Stimulated activated CD8-positive, alpha-beta memory T cell treated with anti-CD3 and anti-CD28 coated beads, Interleukin-7, amount 100 ng/mL, for 48 hours (primary cell): ENCODE data around the gene ZNF12.
"Not testable (repeated sequence)": the region's sequence is repeated elsewhere in the genome, so short reads cannot be mapped to it uniquely, and the experiment has no call there.

Experiments
- DNase-seq, 2 donors: peaks; one replicate each; pipeline ENCODE4 v3.0.0-alpha.2; 2020; ENCODE audit warnings: low read depth in 1 of 2; ENCODE audit errors: extremely low read depth in 1 of 2

ZNF12 gene

DNA sequence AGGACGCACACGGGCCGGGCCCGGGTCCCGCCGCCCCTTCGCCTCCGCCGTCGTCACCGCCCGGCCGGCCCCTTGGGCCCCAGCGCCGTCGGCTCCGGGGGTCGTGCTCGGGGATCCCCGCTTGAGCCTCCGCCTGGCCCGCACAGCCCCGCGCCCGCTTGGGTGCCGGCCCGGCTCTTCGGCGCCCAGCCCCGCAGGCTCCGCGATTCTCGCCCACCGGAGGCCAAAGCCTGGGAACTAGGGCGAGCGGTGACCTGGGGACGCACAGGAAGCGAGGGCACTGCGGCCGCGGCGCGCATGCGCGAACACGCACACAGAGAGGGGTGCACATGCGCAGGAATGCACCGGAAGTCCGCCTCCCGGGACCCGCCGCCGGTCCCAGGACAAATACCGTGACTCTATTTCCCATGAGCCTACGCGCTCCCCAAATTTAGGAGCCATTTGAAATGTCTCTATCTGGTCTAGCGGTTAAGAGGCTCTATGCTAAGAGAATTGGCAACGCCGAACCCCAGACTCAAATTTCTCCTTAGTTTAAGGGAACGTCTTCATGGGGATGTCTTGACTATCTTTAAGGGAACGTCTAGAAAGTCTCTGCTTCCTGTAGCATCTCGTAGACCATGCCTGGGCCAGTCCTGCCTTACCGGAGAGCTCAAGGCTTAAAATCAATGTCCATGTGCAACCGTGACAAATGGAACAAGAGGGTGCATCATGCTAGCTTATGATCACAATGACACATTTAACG lies at the start of gene ZNF12:
ZNF12 (minus strand) TSS at position 282 of the 742 bp plus-strand sequence. CDS start 1,774 bp downstream, outside the sequence.
- DNase-seq = peak; percentile 95

- not testable (repeated sequence) for DNase-seq
These were observed 47.2 kb upstream of the ZNF12 start, which contains the start of gene RSPH10B2 for GRCh38 chr7:6753964-6754363. TSS of gene RSPH10B2 (plus strand) at chr7:6754103. CDS start at chr7:6757678, 3,575 bp downstream.

GRCh38 chr7:6750173-6750572 lies 43.4 kb upstream of the ZNF12 start:
- not testable (repeated sequence) for DNase-seq

- DNase-seq = not testable (repeated sequence)
These were observed 42.6 kb upstream of the ZNF12 start for GRCh38 chr7:6749335-6749734.

GRCh38 chr7:6744410-6745100 lies 37.8 kb upstream of the ZNF12 start:
- not testable (repeated sequence) for DNase-seq

DNA sequence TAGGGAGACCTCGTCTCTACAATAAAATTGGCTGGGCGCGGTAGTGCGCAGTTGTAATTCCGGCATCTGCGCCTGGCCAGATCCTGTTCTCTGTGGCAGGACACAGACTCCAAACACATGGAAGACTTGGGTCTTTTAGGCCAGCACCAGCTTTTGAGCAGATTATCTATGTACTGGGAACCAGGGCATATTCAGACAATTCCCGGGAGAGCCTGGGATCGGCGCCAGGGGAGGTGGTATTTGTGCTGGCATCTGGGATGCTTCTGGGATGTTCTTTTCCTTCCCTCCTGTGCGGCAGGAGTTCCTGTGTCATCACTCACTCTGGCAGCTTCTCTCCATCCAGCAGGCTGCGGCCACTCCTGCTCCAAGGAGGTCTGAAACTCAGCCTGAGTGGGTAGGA lies 31.7 kb upstream of the ZNF12 start:
- DNase-seq = not testable (repeated sequence)

DNA sequence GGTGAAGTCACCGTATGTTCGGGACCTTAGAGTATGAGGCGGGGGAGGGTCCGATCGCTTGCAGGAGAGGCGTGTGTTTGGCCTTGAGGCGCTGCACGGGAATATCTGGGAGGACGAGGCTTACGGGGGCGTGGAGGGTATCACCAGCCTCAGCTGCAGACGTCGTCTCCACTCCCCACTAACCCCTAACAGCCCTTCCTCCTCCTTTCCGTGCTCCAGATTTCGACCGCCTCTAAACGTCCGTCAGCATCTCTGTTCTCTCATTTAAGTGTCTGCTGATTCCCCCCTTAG lies 23.5 kb upstream of the ZNF12 start:
- DNase-seq = no peak

- peak; percentile 76 to 84 for DNase-seq
These were observed 23.0 kb upstream of the ZNF12 start for GRCh38 chr7:6729492-6730342.

DNA sequence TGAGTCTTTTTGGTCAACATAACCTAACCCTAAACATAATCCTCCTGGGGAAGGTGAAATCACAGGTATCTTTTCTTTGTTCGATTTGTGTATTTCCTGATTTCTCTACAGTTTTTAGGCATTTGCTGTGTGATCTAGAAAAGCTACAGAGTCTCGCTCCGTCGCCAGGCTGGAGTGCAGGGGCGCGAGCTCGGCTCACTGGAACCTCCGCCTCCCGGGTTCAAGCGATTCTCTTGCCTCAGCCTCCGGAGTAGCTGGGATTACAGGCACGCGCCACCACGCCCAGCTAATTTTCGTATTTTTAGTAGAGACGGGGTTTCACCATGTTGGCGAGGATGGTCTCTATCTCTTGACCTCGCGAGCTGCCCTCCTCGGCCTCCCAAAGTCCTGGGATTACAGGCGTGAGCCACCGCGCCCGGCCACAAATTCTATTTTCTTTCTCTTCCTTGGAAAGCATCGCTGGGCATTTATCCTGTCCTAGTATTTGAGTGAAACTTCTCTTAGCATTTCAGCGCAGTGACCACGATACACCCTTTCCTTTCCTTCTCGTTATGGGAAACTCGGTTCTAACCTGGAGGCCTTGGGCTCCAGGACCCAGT lies 22.2 kb upstream of the ZNF12 start:
- DNase-seq = not testable (repeated sequence)

DNA sequence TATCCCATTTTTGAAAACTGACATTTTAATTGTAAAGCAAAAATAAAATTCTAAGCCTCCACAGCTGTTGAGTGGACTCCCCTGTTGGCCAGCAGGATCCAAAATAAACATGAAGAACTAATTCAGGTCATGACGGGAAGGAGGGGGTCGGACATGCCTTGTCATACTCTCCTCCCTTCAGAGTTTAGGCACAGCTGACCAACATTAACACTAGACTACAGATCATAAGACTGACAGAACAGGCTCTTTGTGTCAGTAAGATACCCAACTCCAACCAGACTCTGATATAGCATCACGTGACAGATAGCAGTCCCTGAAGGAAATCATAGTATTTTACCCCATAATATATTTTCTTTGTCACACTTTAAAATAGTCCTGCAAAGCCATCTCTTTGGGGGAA lies 20.9 kb upstream of the ZNF12 start:
- no peak for DNase-seq

DNA sequence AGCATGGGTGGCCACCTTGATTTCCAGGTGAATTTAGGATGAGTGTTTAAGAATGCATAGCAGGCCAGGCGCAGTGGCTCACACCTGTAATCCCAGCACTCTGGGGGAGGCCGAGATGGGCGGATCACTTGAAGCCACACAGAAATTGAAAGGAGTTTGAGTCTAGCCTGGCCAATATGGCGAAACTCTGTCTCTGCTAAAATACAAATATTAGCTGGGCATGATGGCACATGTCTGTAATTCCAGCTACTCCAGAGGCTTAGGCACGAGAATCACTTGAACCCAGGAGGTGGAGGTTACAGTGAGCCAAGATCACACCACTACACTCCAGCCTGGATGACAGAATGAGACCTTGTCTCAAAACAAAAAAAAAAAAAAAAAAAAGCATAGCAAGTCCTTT lies 19.6 kb upstream of the ZNF12 start:
- DNase-seq = not testable (repeated sequence)

- no peak for DNase-seq
These were observed 18.3 kb upstream of the ZNF12 start for GRCh38 chr7:6725003-6725402.

DNA sequence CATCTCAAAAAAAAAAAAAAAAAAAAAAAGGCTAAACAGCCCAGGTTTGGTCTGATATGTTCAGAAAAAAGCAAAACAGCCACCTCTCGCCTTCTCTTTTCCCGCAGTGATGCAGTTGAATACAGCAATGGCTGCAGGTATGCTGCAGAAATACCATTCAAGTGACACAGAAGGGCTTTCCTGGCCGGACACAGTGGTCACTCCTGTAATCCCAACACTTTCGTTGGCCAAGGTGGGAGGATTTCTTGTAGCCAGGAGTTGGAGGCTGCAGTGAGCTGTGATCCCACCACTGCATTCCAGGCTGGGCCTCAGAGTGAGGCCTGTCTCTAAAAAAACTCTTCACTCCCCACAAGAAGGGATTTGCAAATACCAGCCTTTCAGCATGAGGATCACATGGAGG lies 17.6 kb upstream of the ZNF12 start:
- DNase-seq = not testable (repeated sequence)

- no peak for DNase-seq
These were observed 11.4 kb upstream of the ZNF12 start for GRCh38 chr7:6718124-6718523.

DNA sequence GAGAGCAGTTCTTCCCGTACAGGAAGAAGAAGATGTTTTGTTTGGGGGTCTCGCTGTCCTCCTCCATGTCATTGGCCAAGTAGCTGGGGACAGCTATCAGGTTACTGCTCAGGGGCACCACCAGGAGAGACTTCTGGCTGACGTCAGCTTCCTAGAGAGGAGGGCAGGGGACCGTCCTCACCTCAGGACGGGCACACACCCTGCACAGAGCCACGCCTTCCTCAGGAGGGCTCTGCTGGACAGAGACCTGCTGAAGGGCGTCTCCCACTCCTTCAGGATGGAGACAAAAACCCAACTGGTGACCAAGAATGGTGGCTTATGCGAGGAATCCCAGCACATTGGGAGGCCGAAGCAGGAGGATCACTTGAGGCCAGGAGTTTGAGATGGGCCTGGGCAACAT lies 9.2 kb upstream of the ZNF12 start:
- DNase-seq = not testable (repeated sequence)

DNA sequence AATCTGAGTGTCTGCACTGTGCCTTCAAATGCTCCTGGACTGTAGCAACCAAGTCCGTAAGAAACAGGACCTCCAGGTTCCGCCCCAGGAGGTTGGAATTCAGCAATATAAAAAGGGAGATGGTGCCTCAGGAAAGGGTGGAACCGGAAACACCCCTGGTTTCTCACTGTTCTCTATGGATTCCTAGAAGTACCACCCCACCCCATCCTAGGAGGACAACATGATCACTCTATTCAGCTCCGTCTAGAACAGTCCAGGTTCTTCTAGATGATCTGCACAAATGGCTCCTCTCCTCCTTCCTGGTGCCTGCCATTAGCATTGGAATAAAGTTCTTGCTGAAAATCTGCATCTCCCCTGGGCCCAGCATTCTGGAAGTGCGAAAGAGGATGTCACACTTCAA lies 7.6 kb upstream of the ZNF12 start:
- no peak for DNase-seq

DNA sequence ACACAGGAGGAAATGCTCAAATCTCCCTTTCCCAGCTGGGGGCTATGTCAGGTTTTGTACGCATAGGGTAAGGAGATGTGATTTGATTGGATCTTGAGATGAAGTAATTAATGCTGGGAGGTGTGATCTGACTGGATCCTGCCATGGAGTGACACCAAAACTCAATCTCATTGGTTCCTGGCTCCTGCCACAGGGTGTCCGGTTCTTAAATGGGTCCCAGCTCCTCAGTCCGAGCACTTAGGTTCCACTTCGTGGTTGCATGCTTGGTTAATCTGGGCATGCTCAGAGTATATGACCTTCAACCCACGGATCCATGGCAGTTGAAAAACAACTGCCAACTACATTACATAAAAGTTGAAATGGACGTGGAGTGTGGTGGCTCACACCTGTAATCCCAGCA lies 3.1 kb upstream of the ZNF12 start:
- DNase-seq = no peak

- no peak for DNase-seq
These were observed 1.6 kb upstream of the ZNF12 start for GRCh38 chr7:6708304-6708703.

DNA sequence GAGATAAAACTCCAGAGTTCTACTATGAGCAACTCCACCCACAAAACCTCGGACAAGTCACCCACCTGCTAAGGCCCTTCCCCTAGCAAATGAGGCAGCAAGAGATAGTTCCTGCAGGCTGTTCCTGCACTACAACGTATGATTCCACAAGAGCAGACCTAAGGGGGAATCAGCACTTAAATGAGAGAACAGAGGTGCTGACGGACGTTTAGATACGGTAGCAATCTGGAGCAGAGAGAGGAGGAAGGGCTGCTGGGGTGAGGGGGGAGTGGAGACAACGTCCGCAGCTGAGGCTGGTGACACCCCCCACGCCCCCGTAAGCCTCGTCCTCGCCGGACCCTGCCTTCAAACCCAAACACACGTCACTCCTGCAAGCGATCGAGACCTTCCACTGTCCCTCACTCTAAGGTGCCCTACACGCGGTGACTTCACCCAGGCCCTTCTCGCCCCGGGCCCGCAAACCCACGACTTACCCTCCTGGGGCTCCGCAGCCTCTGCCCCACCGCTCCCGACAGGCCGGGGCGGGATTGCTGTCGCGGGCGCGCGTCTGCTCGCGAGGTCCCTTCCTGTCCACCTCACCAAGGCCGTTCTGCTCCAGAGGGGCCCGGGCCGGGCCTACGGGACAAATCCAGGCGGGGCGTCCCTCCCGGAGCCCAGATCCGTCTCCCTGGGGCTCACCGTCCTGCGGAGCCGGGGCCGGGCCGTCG lies 635 bp downstream of the ZNF12 start:
- no peak for DNase-seq

- DNase-seq = no peak
These were observed 4.9 kb downstream of the ZNF12 start for GRCh38 chr7:6701860-6702259.
